HG03025 (cell line): ENCODE data around the gene CHD9.
"Not testable (repeated sequence)": the region's sequence is repeated elsewhere in the genome, so short reads cannot be mapped to it uniquely, and the experiment has no call there.

Source experiments
- ATAC-seq: cut with Tn5 transposase; IDR thresholded peaks from one replicate; pipeline ENCODE4 v1.9.1; 2021; ENCODE audit warnings: mild to moderate bottlenecking, moderate library complexity; ENCODE audit not compliant: unreplicated experiment, low FRiP score

The CHD9 gene

GRCh38 chr16:53054670-53055485 is at the start of gene CHD9:
TSS of gene CHD9 (plus strand) at chr16:53054991. CDS start at chr16:53156090, 101,099 bp downstream.
- ATAC-seq, result peak; percentile 83

- ATAC-seq, result no peak
Measured at GRCh38 chr16:53007095-53007494, 47.7 kb upstream of the CHD9 start.

- ATAC-seq, result no peak
Measured at GRCh38 chr16:53014287-53014686, 40.5 kb upstream of the CHD9 start.

DNA sequence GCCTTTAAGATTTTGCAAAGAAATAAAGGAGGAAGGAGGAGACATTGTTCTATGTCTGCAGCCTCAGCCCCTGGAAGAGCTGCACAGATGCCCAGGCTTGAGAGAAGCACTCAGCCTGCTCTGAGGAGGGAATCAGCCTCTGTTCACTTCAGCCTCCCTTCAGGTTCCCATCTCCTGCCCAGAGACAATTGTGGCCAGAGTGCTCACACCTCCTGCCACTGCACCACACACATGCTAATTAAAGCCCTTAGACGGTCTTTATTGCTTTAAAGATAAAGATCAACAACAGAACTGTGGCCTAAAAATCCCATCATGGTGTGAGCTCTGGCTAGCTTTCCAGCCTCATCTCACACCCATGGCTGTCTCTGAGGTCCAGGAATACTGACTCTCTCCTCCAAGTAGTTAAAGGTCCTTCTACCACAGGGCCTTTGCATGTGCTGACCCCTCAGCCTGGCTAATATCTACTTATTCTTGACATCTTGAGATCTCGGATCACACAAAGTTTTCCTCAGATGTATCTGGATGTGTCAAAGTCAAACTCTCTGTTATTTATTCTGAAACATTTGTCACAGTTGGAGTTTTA is 35.9 kb upstream of the CHD9 start:
- ATAC-seq, result no peak

DNA sequence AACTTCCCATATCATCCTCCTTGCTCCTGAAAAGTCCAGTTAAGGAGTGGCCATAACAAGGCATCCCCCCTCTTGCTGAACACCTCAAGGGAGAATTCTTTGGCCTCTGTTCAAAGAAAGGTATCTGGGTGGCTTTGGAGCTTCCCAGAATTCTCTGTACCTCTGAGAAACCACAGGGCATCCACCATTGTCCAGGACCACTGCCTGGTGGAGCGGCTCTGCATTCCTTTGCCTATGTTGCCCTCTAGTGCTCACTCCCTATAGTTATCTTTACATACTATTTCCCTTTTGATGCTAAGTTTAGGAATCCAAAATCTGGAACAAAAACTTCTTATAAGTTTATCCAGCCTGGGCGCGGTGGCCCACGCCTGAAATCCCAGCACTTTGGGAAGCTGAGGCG is 32.4 kb upstream of the CHD9 start:
- no peak for ATAC-seq

DNA sequence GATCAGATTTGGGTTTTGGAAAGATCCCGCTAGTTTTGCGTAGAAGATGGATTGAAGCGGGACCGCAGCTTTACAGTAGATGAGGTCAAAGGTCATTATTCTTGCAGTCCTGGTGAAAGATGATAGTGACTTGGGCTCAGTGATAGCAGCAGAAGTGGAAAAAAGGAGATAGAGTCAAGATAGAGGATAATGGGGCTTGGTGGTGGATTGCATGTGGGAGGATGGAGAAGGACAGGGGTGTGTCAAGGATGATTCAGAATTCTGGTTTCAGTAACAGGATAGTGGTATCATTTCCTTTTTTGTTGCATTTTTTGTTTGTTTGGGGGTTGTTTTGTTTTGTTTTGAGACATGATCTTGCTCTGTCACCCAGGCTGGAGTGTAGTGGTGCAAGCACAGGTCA is 30.7 kb upstream of the CHD9 start:
- ATAC-seq, result no peak

DNA sequence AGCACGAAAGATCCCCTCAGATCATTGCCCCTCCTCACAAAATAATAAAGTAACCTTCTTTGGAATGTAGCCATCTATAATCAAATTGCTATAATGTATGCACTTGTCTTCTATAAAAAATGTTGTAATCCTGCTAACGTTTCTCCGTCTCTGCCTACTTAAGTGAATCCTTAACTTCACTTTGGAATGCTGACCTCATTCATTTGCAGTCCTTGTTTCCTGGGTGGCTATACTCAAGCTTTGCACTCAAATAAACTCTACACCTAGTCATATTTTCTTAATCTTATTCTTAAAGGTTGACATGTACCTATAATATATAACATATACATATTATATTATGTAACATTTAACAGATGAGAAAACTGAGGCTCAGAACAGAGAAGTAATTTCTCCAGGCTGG is 24.8 kb upstream of the CHD9 start:
- ATAC-seq, result no peak

GRCh38 chr16:53031323-53031942 is 23.4 kb upstream of the CHD9 start:
- no peak for ATAC-seq

GRCh38 chr16:53034306-53034705 is 20.5 kb upstream of the CHD9 start:
- no peak for ATAC-seq

DNA sequence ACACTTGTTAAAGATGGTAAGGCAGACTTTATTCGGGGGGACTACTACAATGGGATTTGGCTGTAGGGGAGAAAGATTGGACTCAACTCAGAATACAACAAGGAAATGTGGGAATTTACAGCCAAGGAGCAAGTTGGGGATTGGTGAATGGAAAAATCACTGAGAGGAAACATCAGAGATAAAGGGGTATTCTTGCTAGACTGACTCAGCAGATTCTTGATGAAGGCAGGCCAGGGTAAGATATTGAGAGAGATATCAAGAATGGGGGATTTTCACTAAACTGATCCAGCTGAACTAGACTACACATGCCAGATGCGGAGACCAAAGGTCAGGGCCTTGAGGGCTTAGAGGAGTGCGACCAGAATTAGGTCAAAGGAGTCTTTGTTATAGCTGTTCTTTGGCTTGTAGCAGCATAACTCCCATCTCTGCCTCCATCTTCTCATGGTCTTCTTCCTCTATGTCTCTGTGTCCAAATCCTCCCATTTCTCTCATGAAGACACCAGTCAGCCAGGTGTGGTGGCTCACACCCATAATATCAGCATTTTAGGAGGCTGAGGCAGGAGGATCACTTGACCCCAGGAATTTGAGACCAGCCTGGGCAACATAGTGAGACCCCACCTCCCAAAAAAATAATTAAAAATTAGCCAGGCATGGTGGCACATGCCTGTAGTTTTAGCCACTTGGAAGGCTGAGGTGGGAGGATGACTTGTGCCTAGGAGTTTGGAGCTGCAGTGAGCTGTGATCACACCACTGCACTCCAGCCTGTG is 19.4 kb upstream of the CHD9 start:
- no peak for ATAC-seq

DNA sequence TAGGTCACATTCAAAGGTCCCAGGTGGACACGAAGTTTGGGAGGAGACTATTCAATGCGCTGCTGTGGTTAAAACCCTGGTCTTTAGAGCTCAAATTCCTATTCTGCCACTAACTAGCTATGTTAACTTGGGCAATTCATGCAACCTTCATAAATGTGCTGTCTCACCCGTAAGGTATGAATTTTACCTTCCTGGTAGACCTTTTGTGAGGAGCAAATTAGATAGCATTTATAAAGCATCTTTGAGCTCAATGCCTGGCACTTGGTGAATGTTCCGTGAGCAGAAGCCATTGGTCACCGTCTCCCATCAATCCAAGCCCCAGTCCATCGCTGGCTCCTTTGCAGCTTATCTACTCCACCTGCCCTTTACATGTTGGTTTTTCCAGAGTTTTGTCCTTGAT is 18.7 kb upstream of the CHD9 start:
- no peak for ATAC-seq

DNA sequence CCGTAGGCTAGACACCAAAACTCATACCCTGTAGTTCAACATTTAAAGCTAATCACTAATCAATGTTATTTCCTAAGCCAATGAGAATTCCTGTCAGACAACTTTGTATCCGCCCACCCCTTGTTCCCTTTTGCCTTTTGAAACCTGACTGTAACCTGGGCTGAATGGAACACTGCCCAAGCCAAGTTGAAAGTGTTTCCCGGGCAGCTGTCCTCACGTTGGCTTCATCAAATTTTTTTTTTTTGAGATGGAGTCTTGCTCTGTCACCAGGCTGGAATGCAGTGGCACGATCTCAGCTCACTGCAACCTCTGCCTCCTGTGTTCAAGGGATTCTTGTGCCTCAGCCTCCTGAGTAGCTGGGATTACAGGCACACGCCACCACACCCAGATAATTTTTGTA is 18.1 kb upstream of the CHD9 start:
- ATAC-seq, result not testable (repeated sequence)

DNA sequence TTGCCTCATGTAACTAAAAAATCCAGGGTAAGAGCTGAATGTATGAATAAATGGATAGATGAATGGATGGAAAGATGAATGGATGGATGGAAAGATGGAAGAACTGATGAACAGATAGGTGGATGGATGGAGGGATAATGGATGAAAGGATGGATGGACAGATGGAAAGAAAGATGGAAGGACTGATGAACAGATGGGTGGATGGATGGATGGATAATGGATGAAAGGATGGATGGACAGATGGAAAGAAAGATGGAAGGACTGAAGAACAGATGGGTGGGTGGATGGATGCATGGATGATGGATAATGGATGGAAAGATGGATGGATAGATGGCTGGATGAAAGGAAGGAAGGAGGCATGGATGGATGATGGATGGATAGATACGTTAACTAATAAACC is 14.0 kb upstream of the CHD9 start:
- no peak for ATAC-seq

DNA sequence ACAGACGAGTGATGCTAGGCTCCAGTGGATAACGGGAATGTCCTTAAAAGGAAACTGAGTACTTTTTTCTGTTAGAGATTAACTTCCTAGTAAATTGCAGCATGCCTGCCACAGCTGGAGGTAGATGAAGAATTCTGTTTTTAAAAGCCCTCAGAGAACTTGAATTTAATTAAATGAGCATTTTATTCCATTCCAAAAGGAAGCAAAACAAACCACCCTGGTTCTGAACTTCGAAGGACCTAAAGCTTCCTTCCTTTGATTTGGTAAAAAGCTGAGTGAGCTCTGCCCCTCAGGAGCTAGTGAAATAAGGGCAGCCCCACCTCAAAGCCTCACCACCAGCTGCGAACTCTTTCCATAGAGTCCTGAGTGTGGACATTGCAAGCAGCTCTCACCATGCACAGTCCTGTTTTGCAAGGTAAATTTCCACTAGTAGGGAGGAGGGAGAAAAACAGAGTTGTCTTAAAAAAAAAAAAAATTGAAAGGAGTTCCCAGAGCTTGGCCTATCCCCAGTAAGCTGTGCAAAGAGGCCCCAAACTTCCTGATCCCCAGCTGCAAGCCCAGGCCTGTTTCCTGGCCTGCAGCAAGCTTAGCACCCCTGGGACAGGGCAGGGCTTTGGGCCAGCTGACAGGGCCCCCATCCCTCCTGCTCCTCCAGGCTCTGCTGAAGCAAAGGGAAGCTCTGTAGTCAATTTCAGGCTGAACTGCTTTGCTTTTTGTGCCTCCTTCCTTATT is 13.3 kb upstream of the CHD9 start:
- ATAC-seq, result no peak

- ATAC-seq, result no peak
Measured at GRCh38 chr16:53042235-53042701, 12.5 kb upstream of the CHD9 start.

DNA sequence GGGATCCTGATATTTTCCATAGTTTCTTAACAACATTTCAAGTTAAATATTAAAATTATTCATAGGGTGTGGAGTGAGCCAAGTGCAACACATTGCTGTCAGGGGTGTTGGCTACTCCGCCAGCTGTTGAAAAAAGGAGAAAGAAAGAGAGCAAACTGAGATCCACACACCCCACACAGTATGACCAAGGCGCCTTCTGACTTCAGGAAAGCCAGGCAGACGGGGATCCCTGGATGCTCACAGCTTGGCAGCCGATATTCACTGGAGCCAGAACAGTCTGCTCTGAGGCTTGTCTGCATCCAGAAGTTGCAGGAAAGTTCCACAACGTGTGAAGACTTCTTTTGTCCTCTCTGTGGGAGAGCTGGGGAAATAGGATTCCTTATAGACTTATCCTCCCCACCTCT is 11.4 kb upstream of the CHD9 start:
- ATAC-seq, result no peak

- no peak for ATAC-seq
Measured at GRCh38 chr16:53043986-53044601, 10.7 kb upstream of the CHD9 start.

GRCh38 chr16:53045341-53046220 is 9.2 kb upstream of the CHD9 start:
- ATAC-seq, result no peak

DNA sequence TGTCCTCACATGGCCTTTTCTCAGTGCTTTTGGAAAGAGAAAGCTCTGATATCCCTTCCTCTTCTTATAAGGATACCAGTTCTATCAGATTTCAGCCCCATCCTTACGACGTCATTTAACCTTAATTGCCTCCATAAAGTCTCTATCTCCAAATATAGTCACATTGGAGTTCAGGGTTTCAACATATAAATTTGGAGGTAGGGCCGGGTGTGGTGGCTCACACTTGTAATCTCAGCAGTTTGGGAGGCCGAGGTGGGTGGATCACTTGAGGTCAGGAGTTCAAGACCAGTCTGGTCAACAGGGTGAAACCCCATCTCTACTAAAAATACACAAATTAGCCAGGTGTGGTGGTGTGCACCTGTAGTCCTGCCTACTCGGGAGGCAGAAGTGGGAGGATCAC is 7.3 kb upstream of the CHD9 start:
- not testable (repeated sequence) for ATAC-seq
